AG09309 (cell line): ENCODE results near the gene MEF2C.

Source experiments
- DNase-seq: peaks from one replicate; pipeline ENCODE4 v3.0.0-alpha.2; 2010; ENCODE audit warnings: low read depth
- H3K4me3 ChIP-seq: 2 replicates; pipeline ENCODE4 v1.5.1; 2011; ENCODE audit warnings: mild to moderate bottlenecking, low read depth, low read length, moderate library complexity; ENCODE audit not compliant: control insufficient read depth
- TF ChIP-seq, protein P1 (sequence below): IDR thresholded peaks from 2 replicates; pipeline ENCODE4 v1.5.1; 2011; ENCODE audit warnings: mild to moderate bottlenecking, low read depth, low read length, inconsistent platforms; ENCODE audit not compliant: insufficient read depth, control insufficient read depth; ENCODE audit errors: missing control alignments

Gene MEF2C

DNA sequence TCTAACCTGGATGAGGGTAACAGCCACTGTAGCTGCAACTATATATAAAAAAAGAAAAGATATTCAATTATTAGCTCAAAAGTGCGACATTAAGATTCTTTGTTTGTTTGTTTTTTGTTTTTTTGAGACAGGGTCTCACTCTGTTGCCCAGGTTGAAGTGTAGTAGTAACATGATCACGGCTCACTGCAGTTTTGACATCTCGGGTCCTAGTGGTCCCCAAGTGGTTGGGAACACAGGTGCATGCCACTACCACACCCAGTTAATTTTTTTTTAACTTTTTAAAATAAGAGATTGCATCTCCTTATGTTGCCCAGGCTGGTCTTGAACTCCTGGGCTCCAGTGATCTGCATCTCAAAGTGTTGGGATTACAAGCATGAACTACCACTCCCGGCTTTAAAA, 61.8 kb downstream of the MEF2C start:
- H3K4me3 ChIP-seq, result no peak overlapping the region
- no peak for DNase-seq
- TF ChIP-seq, protein P1, sequence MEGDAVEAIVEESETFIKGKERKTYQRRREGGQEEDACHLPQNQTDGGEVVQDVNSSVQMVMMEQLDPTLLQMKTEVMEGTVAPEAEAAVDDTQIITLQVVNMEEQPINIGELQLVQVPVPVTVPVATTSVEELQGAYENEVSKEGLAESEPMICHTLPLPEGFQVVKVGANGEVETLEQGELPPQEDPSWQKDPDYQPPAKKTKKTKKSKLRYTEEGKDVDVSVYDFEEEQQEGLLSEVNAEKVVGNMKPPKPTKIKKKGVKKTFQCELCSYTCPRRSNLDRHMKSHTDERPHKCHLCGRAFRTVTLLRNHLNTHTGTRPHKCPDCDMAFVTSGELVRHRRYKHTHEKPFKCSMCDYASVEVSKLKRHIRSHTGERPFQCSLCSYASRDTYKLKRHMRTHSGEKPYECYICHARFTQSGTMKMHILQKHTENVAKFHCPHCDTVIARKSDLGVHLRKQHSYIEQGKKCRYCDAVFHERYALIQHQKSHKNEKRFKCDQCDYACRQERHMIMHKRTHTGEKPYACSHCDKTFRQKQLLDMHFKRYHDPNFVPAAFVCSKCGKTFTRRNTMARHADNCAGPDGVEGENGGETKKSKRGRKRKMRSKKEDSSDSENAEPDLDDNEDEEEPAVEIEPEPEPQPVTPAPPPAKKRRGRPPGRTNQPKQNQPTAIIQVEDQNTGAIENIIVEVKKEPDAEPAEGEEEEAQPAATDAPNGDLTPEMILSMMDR, result no peak

DNA sequence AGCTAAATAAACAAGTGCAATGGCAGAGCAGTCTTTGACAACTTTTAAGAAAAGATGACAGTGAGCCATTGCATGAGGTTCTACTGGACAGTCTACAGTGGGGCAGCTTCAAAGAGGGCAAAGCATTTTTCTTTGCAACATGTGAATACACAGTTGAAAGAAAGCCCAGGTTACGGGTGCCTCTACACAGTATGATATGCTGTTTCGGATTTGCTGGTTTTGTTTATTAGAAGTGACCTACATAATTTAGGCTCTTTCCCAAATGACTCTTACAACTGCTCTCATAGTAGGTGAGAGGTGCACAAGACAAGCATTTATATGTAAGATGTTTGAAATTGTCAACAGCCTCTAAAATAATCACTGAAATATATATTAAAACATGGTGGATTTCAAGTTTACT, 62.4 kb downstream of the MEF2C start:
- no peak overlapping the region for H3K4me3 ChIP-seq

DNA sequence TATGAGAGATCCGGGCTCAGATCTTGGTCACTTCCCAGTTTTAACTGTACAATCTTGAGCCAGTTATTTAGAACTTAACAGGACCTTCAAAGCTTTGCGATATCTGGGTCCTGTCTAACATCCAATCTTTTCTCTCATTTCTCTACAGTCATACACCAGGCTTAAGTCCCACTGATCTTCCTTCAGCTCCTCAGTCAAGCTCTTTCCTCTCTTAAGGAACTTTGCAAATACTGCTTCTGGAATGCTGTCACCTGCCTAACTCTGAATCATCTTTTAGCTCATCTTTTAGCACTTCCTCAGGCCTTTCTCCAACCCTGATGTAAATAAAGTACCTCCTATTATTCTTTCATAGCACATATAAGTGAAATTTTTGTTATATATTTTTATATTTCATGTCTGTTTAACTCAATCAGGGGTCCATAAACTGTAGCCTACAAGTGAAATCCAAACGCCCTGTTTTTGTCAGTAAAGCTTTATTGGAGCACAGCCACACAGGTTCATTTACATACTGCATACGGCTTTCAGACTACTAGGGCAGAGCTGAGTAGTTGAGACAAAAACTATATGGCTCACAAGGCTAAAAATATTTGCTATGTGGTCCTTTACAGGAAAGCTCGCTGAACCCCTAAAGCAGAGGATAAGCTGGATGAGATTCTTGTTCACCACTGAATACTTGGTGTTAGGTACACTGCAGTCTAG, 63.5 kb downstream of the MEF2C start:
- TF ChIP-seq, protein P1, result no peak
- DNase-seq, result no peak
- no peak overlapping the region for H3K4me3 ChIP-seq

More for the DNA sequence above, 62.4 kb downstream of the MEF2C start:
- no peak for DNase-seq
- TF ChIP-seq, protein P1, result no peak

DNA sequence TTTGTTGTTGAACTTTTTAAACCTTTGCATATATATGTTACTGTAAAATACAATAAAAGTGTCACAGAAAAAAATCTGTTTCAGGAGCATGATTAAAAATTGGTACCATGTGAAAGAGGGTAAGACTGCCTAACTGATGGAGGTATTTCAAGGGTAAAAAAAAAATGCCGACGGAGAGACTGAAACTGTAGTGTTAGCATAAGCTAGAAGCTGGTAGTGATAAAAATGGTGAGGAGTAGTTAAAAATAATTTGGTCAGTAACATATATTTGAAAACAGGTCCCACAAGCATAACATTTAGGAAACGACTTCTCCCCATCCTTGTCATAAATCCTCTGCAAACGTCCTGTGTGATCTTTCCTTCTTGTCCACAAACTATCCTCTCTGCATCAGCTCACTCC, 64.7 kb downstream of the MEF2C start:
- TF ChIP-seq, protein P1, result no peak
- H3K4me3 ChIP-seq, result no peak overlapping the region
- DNase-seq, result no peak

DNA sequence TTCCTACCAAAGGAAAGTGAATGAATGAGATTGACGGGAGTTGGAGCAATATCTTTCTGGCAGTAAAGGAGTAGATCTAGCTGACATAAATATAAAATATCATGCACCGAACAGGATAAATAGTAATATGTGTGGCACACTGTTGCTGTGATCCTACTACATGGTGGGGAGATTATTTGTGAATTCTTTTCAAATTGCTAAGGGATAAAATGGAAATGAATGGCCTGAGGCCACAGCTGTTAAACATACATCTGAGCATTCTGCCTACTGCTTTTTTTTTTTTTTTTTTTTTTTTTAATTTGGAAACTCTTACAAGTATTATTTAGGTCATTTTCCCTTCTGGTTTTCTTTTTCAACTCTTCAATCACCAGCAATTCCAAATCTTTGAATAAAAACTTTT, 66.8 kb downstream of the MEF2C start:
- DNase-seq, result no peak
- no peak overlapping the region for H3K4me3 ChIP-seq
- TF ChIP-seq, protein P1, result no peak

DNA sequence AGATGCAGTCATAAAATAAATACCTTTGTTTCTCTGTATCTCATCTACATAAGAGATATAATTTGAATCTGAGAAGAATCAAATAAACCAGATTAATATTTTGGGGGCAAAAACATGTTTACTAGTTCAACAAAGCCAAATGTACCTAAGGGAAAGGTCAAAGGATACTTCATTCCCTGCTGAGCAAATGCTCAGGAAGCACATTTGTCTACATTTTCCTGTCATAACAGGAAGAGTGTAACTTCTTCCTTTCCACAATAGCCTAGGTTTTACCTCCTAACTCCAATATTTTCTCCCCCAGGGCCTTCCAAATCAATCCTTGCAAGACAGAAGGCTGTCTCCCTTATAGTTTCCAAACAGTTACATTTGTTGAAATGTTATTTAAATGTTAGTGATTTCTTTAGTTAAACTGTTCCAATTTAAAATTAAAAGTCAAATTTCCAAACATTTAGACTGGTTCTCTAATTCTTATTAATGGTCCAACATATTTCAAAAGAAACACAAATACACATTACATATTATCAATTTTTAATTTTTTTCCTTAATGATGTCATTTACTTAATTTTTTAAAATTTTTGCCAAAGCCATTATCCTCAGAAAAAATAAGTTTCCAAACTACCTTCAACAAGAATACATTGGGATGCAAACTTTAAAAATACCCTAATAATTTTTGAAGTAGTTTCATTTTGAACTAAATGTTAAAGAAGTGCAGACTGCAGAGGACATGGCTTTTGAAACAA, 67.8 kb downstream of the MEF2C start:
- TF ChIP-seq, protein P1, result no peak
- no peak overlapping the region for H3K4me3 ChIP-seq
- DNase-seq, result no peak
